GM18870 (cell line): ENCODE results near the gene LYZL6.
"Not testable (repeated sequence)": the region's sequence is repeated elsewhere in the genome, so short reads cannot be mapped to it uniquely, and the experiment has no call there.

Source experiments
- ATAC-seq: cut with Tn5 transposase; IDR thresholded peaks from one replicate; pipeline ENCODE4 v1.9.1; 2021; ENCODE audit warnings: moderate library complexity; ENCODE audit not compliant: unreplicated experiment

The LYZL6 gene

DNA sequence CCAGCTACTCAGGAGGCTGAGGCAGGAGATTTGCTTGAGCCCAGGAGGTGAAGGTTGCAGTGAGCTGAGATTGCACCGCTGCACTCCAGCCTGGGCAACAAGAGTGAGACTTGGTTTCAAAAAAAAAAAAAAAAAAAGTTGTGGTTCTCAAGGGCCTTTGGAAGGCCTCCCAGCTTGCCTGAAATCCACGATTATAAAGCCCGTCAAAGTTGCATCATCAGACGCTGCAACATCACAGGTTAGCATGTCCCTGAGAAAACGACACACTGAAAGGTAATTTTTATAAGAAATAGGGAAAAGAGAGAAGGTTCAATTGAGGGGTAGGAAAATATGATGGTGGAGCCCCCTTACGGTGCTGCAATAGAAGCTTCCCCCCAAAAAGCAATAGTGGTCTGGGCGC lies 4.6 kb upstream of the LYZL6 start:
- ATAC-seq: no peak

DNA sequence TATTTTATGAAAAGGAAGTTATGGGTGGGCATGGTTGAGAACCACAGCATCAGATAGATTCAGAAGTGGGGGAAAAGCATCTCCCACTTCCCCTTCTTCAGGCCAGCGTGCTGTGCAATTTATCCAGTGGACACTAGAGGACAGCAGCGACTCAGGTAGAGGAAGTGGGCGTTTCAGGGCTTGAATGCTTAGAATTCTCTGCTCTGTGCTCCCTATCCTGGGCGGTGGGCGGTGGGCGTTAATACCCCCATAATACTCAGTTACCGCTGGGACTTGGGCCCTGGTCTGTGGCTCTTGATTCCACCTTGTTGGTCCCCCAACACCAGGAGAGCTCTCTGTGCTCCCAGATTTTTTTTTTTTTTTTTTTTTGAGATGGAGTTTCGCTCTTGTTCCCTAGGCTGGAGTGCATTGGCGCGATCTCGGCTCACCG lies 3.7 kb upstream of the LYZL6 start:
- no peak for ATAC-seq

DNA sequence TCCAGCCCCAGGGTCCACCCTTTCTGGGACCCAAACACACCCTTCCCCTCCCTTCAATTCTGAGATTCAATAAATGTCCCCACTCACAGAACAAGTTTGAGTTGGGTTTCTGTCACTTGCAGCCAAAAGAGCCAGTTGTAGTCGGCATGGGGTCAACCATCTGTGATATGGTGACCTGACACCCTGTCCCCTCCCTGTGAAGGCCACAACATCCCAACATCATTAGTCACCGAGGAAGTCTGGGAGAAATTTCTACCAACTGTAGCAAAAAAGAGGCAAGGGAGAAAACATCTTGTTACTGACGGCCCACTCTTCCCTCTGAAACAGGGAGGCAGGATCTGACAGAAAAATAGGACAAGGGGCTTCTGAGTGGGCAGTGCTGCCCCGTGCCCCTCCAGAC lies 638 bp upstream of the LYZL6 start:
- no peak for ATAC-seq

DNA sequence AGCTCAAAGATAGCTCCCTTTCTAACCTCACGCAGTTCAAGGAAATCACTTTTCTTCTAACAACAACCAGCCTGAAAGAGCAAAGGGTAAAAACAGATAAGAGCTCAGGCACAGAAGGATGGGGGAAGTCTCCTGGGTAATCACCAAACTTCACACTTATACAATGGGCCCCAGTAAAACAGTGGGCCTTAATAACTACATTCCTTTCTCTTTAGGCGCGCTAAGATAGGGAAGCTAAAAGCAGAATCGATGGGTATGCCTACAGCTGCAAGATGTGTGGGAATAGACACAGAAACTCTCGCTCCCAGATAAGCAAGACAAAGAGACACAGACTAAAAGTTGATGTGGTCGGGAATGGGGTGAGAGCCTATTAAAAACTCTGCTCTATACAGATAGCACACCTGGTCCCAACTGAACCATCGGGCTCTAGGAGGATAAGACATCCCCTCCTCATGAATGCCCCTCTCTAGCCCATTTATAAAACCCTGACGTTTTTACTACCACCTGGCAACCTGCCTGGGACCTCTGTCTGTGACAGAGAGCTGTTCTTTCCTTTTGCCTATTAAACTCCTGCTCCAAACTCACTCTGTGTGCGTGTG lies 826 bp downstream of the LYZL6 start:
- ATAC-seq: no peak

DNA sequence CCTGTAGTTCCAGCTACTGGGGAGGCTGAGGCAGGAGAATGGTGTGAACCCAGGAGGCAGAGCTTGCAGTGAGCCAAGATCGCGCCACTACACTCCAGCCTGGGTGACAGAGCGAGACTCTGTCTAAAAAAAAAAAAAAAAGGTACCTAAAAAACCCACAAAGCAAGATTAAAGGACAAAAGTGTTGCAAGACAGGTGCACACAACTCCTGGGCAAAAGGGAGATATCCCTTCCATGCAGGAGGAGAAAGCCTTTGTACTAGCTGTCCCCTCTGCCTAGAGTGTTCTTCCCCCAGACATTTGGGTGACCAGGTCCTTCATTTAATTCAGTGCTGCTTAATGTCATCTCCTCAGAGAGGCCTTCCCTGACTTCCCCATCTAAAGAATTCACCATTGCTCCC lies 5.0 kb downstream of the LYZL6 start:
- not testable (repeated sequence) for ATAC-seq

DNA sequence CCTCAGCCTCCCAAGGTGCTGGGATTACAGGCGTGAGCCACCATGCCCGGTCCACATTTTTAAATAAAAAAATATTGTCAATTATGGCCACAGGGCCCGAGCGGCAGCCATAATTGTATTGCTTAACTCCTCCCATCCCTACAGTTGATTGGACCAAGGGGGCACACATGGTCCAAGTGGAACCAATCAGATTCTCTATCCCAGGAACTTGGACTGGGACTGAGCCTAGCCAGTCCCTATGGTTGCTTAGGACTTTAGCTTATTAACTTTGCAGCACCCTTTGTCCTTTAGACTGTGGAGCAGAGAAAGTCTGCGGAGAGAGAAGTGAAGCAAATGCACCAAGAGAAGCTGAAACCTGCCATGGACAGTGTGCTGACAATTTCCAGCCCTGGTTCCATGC lies 7.5 kb downstream of the LYZL6 start:
- no peak for ATAC-seq

DNA sequence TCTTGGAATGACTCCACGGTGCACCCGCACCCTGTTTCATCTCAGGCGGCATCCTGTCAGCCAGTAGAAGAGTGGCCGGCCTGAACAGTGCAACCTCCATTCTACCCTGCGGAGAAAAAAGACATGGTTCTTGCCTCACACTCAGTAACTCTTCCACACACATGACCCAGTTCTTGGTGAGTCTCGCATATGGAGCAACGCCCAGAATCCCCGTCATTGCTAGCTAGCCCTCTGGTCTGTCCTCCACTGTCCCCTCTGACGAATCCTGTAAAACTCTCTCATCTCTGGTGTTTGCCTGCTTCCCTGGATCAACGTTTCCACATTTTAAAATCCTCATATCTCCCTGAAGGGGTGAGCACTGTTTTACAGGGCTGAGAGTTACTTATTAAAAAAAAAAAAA lies 8.8 kb downstream of the LYZL6 start:
- ATAC-seq: no peak

DNA sequence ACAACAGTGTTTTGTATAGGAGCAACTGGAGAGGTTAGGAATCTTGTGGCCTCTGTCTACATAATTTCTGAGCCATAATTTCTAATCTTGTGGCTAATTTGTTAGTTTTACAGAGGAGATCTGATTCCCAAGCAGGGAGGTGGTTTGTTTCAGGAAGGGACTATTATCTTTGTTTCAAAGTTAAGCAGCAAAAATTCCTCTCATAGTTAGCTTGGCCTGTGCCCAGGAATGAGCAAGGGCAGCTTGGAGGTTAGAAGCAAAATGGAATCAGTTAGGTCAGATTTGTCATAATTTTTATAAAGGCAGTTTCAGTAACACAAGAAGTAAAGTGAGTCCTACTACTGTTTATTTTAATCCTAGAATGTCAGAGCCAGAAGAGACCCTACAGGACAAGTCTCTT lies 10.9 kb downstream of the LYZL6 start:
- ATAC-seq: no peak

DNA sequence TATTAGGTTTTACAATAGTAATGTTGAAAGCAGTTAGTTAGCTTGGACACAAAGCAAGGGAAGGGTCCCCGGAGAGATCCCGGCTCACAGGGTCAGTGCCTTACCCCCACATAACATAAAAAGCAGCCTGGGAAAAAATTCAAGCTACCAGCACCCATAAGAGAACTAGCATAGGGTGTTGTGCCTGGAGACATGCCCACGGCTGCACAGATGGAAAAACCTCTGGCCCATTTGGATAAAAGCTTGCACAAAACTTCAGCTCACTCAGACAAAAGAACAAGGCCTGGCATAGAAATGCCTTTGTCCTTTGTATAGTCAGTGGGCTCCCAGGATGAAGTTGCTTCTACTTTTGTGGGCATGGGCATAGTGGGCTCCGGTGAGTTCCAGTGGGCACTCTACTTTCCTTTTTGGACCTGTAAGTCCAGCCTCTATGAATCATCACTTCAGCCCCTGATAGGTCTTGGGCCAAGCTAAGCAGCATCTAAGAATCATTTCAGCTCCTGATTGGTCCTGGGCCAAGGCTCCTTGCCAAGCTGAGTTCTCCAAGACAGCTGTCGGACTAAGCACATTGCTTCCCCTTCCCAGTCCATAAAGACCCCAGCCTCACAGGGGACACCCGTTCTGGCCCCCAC lies 11.6 kb downstream of the LYZL6 start:
- ATAC-seq: no peak

DNA sequence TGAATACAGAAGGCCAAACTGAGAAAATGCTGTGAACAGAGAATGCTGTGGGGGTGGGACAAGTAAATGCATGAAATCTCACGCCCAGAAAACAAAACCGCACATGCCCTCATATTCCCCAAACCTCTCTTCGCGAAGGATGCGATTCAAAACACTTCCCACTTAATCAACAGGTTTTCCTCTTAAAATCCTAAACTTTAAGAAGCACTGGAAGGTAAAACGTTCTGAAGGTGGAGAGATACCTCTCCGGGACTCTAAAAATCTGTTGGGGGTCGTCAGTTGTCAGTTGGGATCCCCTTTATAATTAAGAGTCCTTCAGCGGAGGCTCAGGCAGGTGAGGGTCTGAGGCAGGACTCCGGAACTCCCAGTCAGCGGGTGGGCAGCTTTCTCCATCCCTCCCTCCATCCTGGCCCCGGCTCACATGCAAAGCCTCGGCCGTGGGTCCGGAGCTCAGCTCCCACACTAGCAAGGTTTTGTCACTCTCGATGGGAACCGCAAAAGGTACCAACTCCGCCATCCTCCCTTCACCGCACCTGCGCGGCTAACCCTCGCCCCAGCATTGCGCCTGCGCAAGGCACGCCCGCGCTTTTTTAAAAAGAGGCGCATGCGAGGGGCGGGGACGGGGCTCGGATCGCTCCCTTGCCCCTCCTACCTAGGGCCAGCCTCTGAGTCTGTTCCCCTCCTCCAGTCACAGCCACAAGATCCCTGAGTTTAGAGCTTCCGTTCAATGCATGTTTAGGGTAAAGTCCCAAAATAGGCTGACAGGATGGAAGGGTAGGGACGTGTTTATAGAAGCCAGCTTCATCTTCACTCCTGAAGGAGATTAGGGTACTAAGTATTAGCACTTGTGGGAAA lies 13.1 kb downstream of the LYZL6 start, which contains the start of gene RDM1:
Gene RDM1, minus strand, starts transcription at position 563 of the 855 bp plus-strand sequence. Its CDS starts 46 bp downstream, at position 517.
- ATAC-seq: no peak

DNA sequence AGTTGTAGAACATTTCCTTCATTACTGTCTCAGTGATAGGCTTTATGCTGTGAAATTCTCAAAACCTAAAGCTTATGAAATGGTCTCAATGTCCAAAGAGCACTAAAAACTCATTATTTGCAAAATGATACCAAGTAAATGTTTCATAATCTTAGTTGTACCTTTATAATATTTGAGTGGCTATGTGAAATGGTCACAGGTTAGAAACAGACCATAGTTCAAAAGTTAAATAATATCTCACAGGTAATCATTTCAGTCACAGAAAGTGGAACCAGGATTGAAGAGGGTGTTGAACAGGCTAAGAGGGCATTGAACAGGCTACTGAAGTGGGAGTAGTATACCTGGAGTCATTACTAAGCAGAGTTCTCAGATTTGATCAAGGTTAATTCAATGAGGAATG lies 15.8 kb downstream of the LYZL6 start:
- no peak for ATAC-seq

DNA sequence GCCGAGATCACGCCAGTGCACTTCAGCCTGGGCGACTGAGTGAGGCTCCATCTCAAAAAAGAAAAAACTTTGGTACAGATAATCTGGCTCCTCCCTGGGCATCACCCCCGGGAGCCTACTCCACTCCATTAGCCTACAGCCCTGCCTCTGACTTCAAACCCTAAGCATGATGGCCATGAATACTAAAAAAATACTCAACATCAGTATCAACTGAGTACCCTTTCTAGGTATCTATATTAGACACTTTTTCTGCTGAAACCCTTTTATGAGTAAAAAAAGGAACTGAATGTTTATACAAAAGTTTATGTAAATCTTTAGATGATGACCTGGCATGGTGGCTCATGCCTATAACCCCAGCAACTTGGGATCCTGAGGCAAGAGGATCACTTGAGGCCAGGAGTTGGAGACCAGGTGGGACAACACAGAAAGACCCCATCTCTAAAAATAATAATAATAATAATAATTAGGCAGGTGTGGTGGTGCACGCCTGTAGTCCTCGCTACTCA lies 19.9 kb downstream of the LYZL6 start:
- no peak for ATAC-seq

DNA sequence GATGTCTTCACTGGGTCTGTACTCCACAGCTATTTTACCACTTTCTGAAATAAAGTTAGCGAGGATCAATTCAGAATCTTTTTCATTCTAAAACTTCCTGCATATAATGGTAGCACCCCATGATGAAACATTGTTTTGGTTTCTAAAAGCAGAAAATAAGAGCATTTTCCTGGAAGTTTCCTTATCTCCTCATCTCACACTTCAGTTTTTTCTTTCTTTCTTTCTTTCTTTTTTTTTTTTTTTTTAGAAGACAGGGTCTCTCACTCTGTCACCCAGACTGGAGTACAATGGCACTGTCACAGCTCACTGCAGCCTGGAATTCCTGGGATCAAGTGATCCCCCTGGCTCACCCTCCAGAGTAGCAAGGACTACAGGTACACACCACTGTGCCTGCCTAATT lies 23.3 kb downstream of the LYZL6 start:
- no peak for ATAC-seq

DNA sequence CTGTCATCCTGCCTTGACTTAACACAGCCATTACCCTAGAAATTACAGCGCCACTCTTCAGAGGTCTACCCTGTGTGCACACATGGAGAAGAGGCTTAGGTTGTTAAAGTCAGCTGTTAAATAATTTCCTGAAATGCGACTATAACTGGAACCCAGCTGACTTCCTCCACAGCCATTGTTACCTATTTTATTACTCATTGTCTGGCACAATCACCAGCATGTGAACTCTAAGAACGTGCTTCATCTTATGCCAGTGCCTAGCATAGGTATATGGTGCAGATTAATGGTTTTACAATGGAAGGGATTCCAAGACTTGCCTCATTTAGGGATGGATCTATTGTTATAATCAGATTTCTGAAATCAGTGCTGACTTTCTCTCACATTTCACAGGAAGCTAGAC lies 24.8 kb downstream of the LYZL6 start:
- no peak for ATAC-seq

DNA sequence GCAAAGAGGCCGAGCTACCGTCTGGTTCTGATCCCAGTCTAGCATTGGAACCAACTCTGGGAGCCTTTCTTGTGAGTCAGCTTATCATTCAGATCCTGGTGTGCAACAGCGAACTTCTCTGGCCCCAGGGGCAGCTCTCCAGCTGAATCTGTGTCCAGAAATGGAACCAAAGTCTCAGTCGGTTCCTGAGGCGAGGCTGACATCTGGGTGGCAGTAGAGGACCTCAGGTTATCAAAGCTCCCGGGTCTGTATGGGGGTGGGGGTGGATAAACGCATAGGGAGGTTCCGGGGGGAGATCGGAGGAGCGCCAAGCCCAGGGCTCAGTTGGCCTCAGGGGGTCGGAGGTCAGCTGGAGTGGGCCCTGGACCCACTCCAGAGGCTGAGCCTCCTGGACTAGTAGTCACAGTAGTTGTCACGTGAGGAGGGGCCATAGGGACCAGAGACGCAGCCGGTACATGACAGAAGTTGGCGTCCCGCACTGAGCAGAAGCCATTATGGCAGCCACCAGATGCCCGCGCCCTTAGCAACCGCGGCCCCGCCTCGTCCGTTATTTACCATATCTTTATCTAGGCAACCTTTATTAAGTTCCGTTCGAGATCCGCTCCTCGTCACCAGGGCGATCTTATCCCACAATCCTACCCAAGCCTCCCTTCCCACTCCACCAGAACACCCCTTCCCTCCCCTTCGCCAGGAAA lies 25.8 kb downstream of the LYZL6 start:
- ATAC-seq: no peak

DNA sequence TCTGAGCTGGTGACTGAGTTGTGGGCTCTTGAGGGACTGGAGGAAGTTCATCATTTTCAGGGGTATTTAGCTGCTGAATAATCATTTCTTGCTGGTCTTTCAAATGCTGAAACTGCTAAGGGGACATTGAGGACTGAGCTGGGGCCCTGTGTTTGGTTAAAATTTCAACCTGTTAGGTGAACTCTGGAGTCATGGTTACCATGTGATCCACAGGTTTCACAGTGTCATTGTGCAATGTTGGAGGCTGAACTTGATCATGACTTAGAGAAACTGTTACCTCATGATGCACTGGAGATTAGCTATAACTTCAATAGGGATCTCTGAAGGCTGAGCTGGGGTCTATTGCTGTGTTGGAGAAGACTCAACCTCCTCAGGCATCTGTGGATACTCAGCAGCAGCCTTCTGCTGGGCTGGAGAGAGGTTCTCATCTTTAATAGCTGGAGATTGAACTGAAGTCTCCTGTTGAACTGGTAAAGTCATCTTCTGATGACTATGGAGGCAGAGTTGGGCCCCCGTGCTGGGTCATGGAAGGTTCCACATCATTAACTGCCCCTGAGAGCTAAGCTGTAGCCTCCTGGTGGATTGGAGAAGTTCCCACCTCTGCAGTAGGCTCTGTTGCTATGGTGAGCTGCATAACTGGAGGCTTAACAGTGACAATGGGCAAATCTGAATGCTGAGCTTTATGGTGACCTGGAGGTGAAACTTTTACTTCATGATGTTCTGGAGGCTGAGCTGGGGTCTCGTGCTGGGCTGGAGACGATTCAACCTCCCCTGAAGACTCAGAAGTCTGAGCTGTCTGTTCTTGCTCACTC lies 28.2 kb downstream of the LYZL6 start:
- no peak for ATAC-seq

DNA sequence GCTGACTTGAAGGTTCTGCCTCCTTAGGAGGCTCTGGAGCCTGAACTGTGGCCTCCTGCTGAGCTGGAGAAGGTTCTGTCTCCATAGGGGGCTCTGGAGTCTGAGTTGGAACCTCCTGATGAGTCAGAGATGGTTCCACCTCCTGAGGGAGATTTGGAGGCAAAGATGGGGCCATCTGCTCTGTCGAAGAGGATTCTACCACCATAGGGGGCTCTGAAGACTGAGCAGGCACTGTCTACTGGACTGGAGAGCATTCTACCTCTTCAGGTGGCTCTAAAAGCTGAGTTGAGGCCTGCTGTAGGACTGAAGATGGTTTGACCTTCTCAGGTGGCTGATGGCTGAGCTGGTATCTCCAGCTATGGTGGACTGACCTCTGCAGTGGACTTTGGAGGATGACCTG lies 29.2 kb downstream of the LYZL6 start:
- no peak for ATAC-seq

DNA sequence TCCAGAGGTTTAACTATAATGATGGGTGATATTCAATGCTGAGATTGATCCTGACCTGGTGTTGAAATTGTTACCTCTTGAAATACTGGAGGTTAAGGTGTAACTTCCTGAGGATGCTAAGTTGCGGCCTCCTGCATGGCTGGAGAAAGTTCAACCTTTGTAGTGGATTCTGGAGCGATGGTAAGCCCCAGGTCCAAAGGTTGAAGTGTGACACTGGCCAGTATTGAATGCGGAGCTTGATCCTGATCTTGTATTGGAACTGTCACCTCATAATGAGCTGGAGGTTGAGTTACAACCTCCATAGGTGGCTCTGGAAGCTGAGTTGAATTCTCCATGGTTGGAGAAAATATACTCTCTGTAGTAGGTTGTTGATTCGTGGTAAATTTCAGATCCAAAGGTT lies 29.9 kb downstream of the LYZL6 start:
- ATAC-seq: no peak

DNA sequence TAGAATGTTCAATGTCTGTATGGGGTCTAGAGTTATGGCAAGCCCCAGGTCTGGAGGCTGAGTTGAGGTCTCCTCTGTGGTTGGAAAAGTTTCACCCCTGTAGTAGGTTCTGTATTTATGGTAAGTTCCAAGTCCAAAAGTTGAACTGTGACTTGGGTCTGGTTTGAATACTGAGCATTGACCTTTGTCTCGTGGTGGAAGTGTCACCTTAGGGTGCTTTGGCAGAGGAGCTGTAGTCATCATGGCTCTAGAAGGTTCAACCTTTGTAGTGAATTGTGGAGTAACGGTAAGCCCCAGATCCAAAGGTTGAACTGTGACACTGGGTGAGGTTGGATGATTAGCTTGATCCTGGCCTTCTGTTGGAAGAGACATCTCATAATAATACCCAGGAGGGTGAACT lies 30.6 kb downstream of the LYZL6 start:
- ATAC-seq: no peak

DNA sequence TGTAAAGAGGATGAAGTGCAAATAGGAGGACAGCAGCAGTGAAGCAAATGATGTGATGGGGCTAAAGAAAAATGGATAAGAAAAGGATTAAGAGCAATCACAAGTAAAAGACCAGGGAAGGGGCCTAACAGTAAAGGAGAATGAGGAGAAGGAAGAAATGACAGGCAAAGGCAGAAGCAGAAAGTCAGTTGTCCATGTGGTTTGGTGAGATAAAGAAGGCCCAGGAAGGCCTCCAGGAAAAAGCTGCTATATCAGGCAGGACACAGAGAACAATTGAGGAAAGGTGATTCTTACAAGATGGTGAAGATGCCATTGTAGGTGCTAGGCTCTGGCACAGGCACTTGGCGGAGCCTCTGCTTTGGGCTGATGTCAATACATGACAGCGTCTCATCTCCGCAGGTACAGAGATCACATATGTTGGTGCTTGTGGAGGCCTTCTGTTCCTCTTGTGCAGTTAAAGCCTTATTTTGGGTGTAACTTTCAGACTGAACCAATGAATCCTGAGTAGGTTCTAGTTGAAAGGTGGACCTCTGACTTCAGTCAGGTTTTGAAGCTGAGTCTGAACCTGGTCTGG lies 31.1 kb downstream of the LYZL6 start:
- no peak for ATAC-seq
